H54 (cell line): Measurements from ENCODE around the gene KIAA0513.

Source experiments
- DNase-seq: peaks from one replicate; pipeline ENCODE4 v3.0.0; 2011; ENCODE audit warnings: low spot score, mixed read lengths; ENCODE audit not compliant: insufficient read length
- FAIRE-seq: peaks from 3 replicates; lab custom pipeline; 2011; peaks lifted over from hg19 to GRCh38; lab: Jason Lieb, UNC
- POLR2A ChIP-seq: IDR thresholded peaks from 2 replicates; pipeline ENCODE4 v1.6.1; 2011; ENCODE audit warnings: low read depth, mild to moderate bottlenecking, low read length

KIAA0513 gene

DNA sequence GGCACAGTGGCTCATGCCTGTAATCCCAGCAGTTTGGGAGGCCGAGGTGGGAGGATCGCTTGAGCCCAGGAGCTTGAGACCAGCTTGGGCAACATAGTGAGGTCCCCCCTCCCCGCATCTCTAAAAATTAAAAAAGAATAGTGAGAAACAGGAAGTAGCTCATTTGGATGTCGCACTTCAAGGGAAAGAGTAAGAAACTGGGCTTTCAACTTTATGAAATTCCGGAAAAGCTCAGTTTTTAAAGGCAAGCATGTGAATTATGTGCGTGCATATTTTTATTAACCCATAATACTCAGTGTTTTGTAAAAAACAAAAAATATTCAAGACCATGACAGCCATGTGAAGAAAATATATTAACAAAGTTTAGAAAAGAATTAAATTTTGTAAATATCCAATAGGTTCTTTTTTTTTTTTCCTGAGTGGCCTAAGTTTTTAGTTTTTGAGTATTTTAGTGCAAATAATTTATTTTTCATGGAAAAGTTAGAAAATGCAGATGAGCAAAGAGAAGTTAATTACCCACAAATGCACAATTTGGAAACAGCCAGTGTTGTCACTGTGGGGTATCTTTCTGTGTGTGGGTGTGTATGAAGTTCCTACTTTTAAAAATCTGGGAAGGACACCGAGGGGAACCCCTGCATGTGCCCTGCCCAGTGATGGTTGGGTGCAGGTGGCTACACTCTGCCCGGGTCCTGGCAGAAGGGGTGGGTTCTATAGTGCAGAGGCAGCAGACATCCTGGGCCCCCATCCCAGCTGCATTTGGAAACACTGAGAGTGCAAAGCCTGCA lies 44.7 kb downstream of the KIAA0513 start:
- TF ChIP-seq POLR2A: no peak
- DNase-seq (no peak), FAIRE-seq (no peak)

DNA sequence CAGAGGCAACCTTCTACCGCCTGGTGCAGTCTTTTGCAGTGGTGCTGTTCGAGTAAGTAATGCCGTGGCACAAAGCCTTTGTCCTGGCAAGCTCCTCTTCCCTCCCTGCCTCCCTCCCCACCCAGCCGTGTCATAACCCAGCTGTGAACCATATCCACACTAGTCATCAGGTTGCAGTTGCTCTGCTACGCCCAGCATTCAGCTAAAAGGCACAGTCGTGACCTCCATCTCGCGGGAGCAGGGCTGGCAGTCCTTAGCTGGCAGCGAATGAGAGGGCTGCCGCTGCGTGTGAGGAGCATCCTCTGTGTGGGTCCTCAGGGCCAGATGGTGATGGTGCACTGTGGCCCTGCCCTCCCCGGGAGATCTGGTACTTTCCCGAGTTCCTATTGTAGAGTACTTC lies 45.4 kb downstream of the KIAA0513 start:
- TF ChIP-seq POLR2A: no peak
- FAIRE-seq (no peak), DNase-seq (no peak)

DNA sequence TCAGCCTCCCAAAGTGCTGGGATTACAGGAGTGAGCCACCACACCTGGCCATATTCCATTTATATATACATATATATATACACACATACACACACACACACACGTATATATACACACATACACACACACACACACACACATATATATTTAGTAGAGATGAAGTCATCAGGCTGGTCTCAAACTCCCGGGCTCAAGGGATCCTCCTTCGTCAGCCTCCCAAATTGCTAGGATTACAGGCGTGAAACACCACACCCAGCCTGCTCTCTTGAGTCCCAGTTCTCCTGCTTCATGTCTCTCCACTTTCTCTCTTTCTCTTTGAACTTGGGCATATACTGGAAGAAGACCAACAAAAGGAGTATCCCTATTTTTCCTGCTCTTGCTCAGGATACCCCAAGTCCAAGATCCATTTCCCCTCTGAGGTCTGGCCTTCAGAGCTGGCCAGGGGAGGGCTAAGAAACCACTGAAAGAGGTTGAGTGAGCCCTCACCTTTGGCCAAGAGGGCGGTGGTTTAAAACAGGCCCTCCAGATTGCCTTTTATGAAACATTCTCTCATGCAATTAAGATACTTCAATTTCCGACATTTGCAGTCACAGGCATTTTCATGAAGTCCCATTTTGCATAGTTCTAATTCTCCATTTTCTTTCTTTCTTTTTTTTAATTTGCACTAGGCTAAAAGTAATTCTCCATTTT lies 46.8 kb downstream of the KIAA0513 start:
- FAIRE-seq (no peak), DNase-seq (no peak)
- TF ChIP-seq POLR2A: no peak

DNA sequence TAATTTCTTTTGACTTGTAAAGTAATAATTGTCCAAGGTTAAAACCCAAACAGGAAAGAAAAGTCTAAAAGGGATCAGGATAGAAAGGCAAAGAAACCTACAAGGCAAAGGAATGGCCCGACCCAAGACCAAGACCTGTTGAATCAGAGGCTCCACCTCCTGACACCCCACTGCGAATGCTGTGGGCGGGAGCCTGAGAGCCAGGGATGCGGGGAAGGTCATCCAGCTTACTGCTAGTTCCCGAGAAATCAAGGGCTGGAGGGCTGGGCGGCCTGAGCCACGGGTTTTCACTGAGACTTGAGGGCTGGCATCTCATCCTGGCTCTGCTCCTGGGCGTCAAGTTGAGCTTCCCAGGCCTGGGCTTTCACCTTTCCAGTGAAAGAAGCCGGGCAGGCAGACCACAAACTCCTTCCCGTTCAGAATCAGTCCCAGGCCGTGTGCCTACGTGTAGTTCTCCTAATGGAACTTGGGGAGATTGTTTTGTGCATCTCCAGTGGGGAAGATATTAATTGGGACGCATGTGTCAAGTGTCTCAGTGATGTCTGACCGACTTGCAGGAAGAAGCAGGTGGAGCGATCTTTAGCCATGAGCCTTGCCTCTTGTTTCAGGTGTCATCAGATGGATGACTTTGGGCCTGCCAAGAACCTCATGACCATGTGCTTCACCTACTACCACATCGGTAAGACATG lies 47.8 kb downstream of the KIAA0513 start:
- no peak for TF ChIP-seq POLR2A

DNA sequence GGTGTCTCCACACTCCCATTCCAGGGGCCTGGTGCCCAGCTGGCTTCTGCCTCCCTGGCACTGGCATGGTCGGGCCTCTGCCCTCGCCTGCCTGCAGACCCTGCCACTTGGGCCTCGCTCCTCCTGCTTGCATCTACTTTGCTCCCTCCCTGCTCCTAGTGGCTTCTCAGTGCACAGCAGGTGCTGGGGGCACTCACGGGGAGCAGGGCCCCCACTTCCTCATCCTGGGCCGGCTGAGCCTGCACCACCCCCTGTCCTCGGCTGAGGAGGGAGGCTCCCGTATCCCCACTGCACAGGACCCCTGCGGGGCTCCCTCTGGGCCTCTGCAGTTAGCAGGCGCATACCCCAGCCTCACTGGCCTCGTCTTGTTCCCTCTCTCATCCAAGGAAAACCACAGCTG lies 49.4 kb downstream of the KIAA0513 start:
- no peak for DNase-seq
- no peak for FAIRE-seq
- no peak for TF ChIP-seq POLR2A

More for the DNA sequence above, 47.8 kb downstream of the KIAA0513 start:
- DNase-seq (no peak), FAIRE-seq (no peak)

DNA sequence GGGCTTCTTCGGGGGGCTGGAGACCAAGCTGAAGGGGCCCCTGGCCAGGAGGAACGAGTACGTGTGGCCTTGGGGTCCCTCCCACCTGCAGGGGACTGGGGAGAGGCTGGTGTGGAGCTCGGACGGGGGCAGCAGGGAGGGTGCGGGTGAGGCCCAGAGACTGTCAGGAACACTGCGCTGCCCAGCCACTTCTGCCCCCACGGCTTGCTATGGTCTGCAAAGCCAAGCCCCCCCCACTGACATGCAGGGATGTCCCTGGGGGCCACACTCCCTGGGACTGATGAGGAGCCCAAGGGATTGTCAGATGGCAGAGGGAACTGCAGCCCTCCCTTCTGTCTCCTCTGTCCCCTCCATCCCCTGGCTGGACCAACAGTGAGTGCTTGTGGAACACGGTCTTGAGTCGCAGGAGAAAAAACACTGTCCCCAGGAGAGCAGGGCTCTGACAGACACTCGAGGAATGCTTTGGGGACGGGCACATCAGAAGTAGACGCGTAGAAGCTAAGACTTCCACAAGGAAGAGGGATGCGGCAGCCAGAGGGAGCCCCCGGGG lies 50.1 kb downstream of the KIAA0513 start:
- DNase-seq (no peak), FAIRE-seq (no peak)
- no peak for TF ChIP-seq POLR2A

DNA sequence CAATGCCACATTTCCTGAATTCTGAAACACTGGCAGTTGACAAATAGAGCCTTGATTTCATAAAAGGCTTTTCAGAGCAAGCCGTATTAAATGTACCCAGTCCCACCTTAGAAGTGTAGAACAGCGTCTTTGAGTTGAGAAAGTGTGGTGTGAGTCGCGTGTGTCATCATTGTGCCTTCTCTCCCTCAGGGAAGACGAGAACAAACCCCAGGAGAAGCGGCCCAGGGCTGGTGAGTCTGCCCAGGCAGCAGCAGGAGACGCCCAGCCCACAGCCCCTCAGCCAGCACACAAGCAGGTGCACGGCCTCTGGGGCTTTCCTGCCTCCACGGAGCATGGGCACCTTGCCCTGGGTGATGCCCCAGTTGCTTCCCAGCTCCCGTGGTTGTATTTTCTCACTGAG lies 50.6 kb downstream of the KIAA0513 start:
- FAIRE-seq: no peak

DNA sequence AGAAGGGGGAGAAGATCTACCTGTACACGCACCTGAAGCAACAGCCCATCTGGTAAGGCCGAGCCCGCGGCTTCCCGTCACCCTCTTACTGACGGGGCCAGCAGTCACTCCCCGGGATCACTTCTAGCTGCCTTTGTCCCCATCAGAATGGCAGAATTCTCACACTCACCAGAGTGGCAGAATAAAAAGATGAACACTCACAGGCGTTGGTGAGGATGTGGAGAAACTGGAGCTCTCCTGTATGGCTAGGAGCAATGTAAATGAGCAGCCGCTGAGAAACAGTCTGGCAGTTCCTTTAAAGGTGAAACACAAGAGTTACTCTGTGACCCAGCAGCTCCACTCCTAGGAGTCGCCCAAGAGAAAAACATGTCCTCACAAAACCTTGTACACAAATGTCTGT lies 51.4 kb downstream of the KIAA0513 start:
- DNase-seq (no peak), FAIRE-seq (no peak)
- TF ChIP-seq POLR2A: no peak

More for the DNA sequence above, 50.6 kb downstream of the KIAA0513 start:
- no peak for TF ChIP-seq POLR2A
- no peak for DNase-seq

DNA sequence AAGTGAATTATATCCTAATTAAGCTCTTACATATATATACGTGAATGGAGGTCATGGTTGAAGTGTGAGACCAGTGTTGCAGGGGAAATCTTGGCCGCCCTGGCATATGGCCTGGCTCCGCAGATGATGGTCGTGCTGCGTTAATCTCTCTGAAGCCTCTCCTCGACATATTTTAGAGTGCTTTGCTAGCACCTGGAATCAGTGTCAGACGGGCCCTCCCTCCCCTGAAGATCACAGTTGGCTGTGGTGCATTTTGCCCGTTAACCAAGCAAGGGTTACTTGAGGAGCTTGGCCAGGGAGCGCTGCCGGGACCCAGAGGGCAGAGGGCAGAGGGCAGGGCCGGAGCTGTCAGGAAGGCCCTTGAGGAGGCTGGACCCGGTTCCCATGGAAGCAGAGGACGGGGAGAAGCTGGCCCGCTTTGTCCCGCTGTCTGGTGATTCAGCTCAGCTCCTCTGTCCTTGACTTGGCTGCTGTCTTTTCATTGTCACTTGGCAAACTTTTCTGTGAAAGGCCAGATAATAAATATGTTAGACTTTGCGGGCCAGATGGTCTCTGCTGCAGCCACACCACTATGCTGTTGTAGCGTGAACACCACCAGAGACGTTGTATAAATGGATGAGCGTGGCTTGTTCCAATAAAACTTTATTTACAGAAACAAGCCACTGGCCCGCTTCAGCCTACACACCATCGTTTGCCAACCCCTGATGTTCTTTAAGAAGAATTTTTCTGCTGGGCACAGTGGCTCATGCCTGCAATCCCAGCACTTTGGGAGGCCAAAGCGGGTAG lies 52.4 kb downstream of the KIAA0513 start:
- FAIRE-seq (no peak), DNase-seq (no peak)
- no peak for TF ChIP-seq POLR2A

DNA sequence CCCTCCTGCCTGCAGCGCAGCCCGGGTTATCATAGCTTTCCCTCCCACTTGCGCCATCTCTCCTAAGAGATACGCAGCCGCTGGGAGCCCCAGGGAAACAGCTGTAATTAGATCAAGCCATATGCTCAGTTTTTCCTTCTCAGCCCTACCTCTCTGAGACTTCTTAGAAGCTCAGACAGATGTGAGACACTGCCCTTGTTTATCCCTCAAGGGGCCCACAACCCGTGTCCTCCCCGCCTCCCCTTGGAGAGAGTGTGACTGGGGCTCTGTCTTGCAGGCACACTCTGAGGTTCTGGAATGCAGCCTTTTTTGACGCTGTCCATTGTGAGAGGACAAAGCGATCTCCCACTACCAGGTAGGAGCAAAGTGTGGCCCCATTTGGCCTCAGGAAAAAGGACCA lies 53.4 kb downstream of the KIAA0513 start:
- DNase-seq (no peak), FAIRE-seq (no peak)
- TF ChIP-seq POLR2A: no peak

DNA sequence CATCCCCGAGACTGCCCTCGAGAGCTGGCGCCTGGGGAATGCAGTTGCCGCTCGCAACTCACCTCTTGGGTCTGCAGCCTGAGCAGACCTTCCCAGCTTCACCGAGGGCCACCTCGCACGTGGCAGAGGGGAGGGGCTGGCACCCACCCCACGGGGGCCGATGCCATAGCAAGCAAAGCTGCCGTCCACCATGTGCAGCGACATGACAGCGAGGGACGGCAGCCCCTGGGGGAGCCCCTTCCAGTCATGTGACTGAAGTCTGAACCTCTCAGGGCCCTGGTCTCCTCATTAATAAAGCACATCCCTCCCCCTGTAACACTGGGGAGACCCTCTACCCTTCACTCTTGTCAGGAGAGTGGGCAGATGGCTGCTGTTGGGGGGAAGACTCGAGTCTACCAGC lies 54.2 kb downstream of the KIAA0513 start:
- TF ChIP-seq POLR2A: no peak
- no peak for FAIRE-seq
- no peak for DNase-seq

DNA sequence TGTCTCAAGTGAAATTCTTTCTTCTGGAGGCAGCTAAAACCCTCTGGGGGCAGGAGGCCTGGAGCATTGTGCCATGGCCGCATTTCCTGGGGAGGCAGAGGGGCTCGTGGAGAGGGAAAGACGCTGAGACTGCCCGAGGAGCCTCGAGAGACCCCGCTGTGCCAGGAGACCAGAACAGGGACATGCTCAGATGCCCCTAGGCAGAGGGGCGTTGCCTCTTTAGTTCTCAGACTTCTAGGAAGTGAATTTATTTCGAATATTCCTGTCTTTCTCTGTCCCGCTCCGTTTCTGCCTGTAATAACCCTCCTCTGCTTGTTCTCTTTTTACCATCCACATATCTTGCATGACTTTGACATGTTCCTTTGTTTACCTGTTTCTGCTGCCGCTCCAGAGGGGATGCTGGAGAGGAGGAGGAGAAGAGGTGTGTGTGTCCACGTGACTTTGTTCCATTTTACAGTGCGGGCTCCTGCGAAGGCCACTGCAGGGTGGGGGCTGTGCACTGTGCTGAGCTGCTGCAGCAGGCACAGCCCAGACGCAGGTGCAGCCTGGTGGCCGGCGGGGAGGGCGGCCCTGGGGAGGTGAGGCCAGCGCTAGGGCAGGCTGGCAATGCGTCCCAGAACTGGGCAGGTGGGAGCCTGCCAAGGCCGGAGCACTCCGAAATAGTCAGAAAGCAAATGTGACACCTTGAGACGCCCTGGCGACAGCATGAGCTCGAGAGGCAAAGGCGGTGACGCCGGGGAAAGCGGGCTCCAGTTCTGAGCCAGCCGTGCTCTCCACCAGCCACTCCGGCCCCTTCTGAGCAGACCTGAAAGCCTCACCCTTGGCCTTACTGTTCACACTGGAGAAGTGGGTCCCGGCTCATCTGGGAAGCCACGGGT lies 54.8 kb downstream of the KIAA0513 start:
- DNase-seq: no peak
- FAIRE-seq: no peak
- no peak for TF ChIP-seq POLR2A
